Liver (tissue), 9 donors: Measurements from ENCODE around the gene NTM. TPM values are rescaled to one million over a fixed set of nuclear protein-coding genes. Genes with fewer than 3 reads are reported as not detected.

Experiments
- DNase-seq: peaks from one replicate; pipeline ENCODE4 v3.0.0-alpha.2; 2017; ENCODE audit warnings: low spot score
- H3K27ac ChIP-seq, 2 donors: one replicate each; pipeline ENCODE4 v1.7.0; 2013; ENCODE audit warnings: inconsistent platforms in 2 of 2, low read length in 2 of 2, control low read depth in 1 of 2, low read depth in 1 of 2, mild to moderate bottlenecking in 1 of 2
- H3K27me3 ChIP-seq, 4 donors: one replicate each; pipeline versions ENCODE4 v1.6.1 to v1.7.0; 2013; ENCODE audit warnings: low read length in 3 of 4, inconsistent platforms in 1 of 4, mild to moderate bottlenecking in 1 of 4, moderate library complexity in 1 of 4; ENCODE audit not compliant: control insufficient read depth in 4 of 4, insufficient read depth in 4 of 4
- H3K36me3 ChIP-seq, 4 donors: one replicate each; pipeline versions ENCODE4 v1.6.1 to v1.7.0; 2013; ENCODE audit warnings: low read length in 3 of 4, mild to moderate bottlenecking in 3 of 4, low read depth in 1 of 4, moderate library complexity in 1 of 4; ENCODE audit not compliant: control insufficient read depth in 4 of 4, insufficient read depth in 3 of 4
- H3K4me1 ChIP-seq, 4 donors: one replicate each; pipeline versions ENCODE4 v1.6.1 to v1.7.0; 2013; ENCODE audit warnings: low read length in 3 of 4, mild to moderate bottlenecking in 3 of 4, moderate library complexity in 1 of 4; ENCODE audit not compliant: control insufficient read depth in 4 of 4, insufficient read depth in 4 of 4
- H3K4me3 ChIP-seq, 3 donors: one replicate each; pipeline versions ENCODE4 v1.6.1 to v1.7.0; 2013; ENCODE audit warnings: low read length in 3 of 3, control low read depth in 1 of 3, low read depth in 1 of 3, mild to moderate bottlenecking in 1 of 3
- H3K9ac ChIP-seq, 2 donors: one replicate each; pipeline ENCODE4 v1.7.0; 2013; ENCODE audit warnings: low read length in 2 of 2, mild to moderate bottlenecking in 2 of 2, moderate library complexity in 2 of 2, control low read depth in 1 of 2, low read depth in 1 of 2
- H3K9me3 ChIP-seq, 4 donors: one replicate each; pipeline versions ENCODE4 v1.6.1 to v1.7.0; 2013; ENCODE audit warnings: low read length in 3 of 4; ENCODE audit not compliant: control insufficient read depth in 4 of 4
- EGR1 ChIP-seq, 2 donors: IDR thresholded peaks; 2 replicates each; pipeline ENCODE4 v1.6.1; 2016 to 2018; ENCODE audit warnings: antibody characterized with exemption in 2 of 2, low read depth in 2 of 2
- FOXA1 ChIP-seq: IDR thresholded peaks from 2 replicates; pipeline ENCODE4 v1.6.1; 2016; ENCODE audit warnings: antibody characterized with exemption
- FOXA2 ChIP-seq: IDR thresholded peaks from 2 replicates; pipeline ENCODE4 v1.6.1; 2016; ENCODE audit warnings: antibody characterized with exemption
- GABPA ChIP-seq, 2 donors: IDR thresholded peaks in 1 of 2; conservative IDR thresholded peaks in 1 of 2; 2 replicates each; pipeline ENCODE4 v1.6.1; 2016; ENCODE audit warnings: antibody characterized with exemption in 2 of 2, mild to moderate bottlenecking in 1 of 2, moderate library complexity in 1 of 2
- HNF4A ChIP-seq, 2 donors: conservative IDR thresholded peaks; 2 replicates each; pipeline ENCODE4 v1.6.1; 2016; ENCODE audit warnings: antibody characterized with exemption in 2 of 2, mild to moderate bottlenecking in 2 of 2
- HNF4G ChIP-seq: IDR thresholded peaks from 2 replicates; pipeline ENCODE4 v1.6.1; 2016; ENCODE audit warnings: antibody characterized with exemption
- JUND ChIP-seq, 2 donors: IDR thresholded peaks; 2 replicates each; pipeline ENCODE4 v1.6.1; 2016; ENCODE audit warnings: antibody characterized with exemption in 2 of 2
- MAX ChIP-seq: IDR thresholded peaks from 2 replicates; pipeline ENCODE4 v1.6.1; 2016; ENCODE audit warnings: antibody characterized with exemption
- RAD21 ChIP-seq, 2 donors: IDR thresholded peaks; 2 replicates each; pipeline ENCODE4 v1.6.1; 2016; ENCODE audit warnings: antibody characterized with exemption in 2 of 2, mild to moderate bottlenecking in 2 of 2
- REST ChIP-seq: IDR thresholded peaks from 2 replicates; pipeline ENCODE4 v1.6.1; 2016; ENCODE audit warnings: antibody characterized with exemption, mild to moderate bottlenecking
- RXRA ChIP-seq, 2 donors: IDR thresholded peaks; 2 replicates each; pipeline ENCODE4 v1.6.1; 2017 to 2018; ENCODE audit warnings: antibody characterized with exemption in 2 of 2, mild to moderate bottlenecking in 1 of 2
- SP1 ChIP-seq: IDR thresholded peaks from 2 replicates; pipeline ENCODE4 v1.6.1; 2018; ENCODE audit warnings: antibody characterized with exemption, mild to moderate bottlenecking
- YY1 ChIP-seq: IDR thresholded peaks from 2 replicates; pipeline ENCODE4 v1.6.1; 2016; ENCODE audit warnings: antibody characterized with exemption, mild to moderate bottlenecking
- WGBS: extraction: QIAGEN DNeasy Blood & Tissue Kit; methylation state at CpG from one replicate; pipeline ENCODE4 v1.1.7; 2013; 5-methylcytosine and 5-hydroxymethylcytosine counted together
- polyA plus RNA-seq, 2 donors: library from polyadenylated mRNA; stranded (reverse) in 1 of 2; unstranded in 1 of 2; fragments of 200-250 nt in 1 of 2; fragments of >200 nt in 1 of 2; fragmentation: Nextera tagmentation in 1 of 2; extraction: Ambion mirVana in 1 of 2; gene quantifications; one replicate each; pipeline versions ENCODE4 v1.2.1 to v1.2.3, GENCODE V29; 2013 to 2015
- total RNA-seq, 2 donors: library from RNA; depleted of rRNA; stranded (reverse); fragments of >200 nt; gene quantifications; one replicate each; pipeline ENCODE4 v1.2.3, GENCODE V29; 2014
- TF ChIP-seq, protein P1 (sequence below): IDR thresholded peaks from 2 replicates; pipeline ENCODE4 v1.6.1; 2016; ENCODE audit warnings: antibody characterized with exemption
- TF ChIP-seq, protein P2 (sequence below): IDR thresholded peaks from 2 replicates; pipeline ENCODE4 v1.6.1; 2016; ENCODE audit warnings: antibody characterized with exemption
- TF ChIP-seq, protein P3 (sequence below): fragments of 150-350 bp; IDR thresholded peaks from 2 replicates; pipeline ENCODE4 v1.5.1; 2017; ENCODE audit warnings: improper control_type of control experiment, low read depth, low read length; ENCODE audit not compliant: missing input control
- donor health status: healthy.
- donor health status: healthy.
- donor health status: healthy.
- donor health status: healthy.
- donor health status: healthy.

The NTM gene
- total and polyA plus RNA-seq, 4 donors: 0.08 to 1.1 (median 0.08) TPM; not detected in 1

- Histone ChIP-seq H3K4me1 (no peaks in the 10 kb centered on the region), H3K36me3 (no peaks in the 10 kb centered on the region), H3K9ac (no peak overlapping the region), H3K4me3 (no peak overlapping the region), H3K27me3 (peaks cover 0 to 3% (median 0%) of the 10 kb centered on the region in 4 donors), H3K9me3 (no peaks in the 10 kb centered on the region), H3K27ac (no peak overlapping the region)
- no peak for TF ChIP-seq FOXA1
- TF ChIP-seq RAD21 (IDR thresholded peaks at IDR 0.05): no peak
- TF ChIP-seq YY1: no peak
- no peak for TF ChIP-seq EGR1 (IDR thresholded peaks at IDR 0.05; ENCODE audit: low read depth in 2 of 2)
- TF ChIP-seq JUND (IDR thresholded peaks at IDR 0.05): no peak
- TF ChIP-seq, protein P1, sequence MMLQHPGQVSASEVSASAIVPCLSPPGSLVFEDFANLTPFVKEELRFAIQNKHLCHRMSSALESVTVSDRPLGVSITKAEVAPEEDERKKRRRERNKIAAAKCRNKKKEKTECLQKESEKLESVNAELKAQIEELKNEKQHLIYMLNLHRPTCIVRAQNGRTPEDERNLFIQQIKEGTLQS: no peak
- WGBS: 78% methylated on average over 8 of the region's 8 CpGs
- no peak for DNase-seq
Measured at GRCh38 chr11:132024587-132025295, 654.3 kb downstream of the NTM start.

DNA sequence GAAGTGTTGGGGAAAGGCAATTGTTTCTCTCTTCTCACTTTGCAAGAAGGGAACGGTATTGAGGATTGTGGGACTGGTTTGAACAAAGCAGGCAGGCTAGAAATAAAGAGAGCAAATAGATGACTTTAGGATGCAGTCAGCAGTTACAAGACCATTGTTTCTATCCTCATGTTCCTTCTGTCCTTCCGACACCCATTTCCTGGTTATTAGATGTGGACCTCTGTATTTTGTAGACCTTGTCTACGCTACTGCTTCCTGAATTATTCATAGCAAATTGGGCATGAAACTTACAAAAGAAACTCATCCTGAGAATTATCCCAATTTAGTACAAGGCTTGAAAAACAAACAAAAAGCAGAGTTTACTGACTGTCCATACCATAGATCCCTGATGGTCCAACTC is 656.3 kb downstream of the NTM start:
- Histone ChIP-seq H3K27me3 (peaks cover 0 to 3% (median 0%) of the 10 kb centered on the region in 4 donors), H3K27ac (no peak overlapping the region), H3K9me3 (no peaks in the 10 kb centered on the region), H3K9ac (no peak overlapping the region), H3K4me3 (no peak overlapping the region), H3K36me3 (no peaks in the 10 kb centered on the region), H3K4me1 (no peaks in the 10 kb centered on the region)
- WGBS: 71% methylated on average over 3 of the region's 3 CpGs
- DNase-seq: no peak
- TF ChIP-seq MAX (no peak), FOXA2 (no peak), FOXA1 (no peak), EGR1 (IDR thresholded peaks at IDR 0.05; ENCODE audit: low read depth in 2 of 2) (no peak), GABPA (IDR thresholded peaks at IDR 0.05 in 1 of 2, conservative IDR thresholded peaks at IDR 0.05 in 1 of 2) (no peak), RXRA (IDR thresholded peaks at IDR 0.05) (no peak)
- TF ChIP-seq, protein P1: no peak

DNA sequence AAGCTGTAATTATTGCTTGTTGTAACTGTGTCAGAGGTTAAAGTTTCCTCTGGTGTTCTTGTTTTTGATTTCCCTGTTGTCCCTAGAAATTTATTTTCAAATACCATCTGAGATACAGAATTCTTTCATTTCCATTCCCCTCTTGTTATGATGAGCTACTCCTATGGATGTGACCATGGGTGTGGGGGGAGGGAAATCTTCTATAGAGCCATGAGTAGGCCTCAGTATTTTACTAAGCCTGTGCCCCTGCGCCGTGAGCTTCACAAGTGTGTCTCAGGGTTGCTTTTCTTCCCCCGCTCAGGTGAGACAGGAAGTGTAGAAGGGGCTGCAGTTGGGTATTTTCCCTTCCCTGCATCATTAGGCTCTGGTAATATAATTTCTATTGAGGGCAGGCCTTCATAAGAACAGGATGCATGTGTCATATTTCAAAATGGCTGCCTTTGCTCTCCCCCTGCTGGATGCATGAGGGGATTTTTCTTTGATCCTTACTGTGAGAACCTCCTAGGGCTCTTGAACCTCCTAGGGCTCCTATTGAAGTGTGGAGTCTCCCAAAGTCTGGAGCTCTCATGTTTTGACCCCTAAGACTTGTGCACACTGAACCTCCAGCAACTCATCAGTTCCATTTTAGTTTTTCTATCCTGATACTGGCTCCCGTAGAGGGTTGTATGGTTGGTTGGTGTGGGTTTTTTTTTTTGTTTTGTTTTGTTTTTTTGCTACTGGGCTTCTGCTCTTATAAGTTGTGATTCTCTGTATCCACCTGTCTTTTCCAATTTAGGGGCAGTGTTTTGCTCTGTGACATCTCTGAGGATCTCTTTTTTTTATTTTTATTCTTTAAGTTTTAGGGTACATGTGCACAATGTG is 658.2 kb downstream of the NTM start:
- WGBS: 87% methylated on average over 4 of the region's 4 CpGs
- Histone ChIP-seq H3K27ac (no peak overlapping the region), H3K27me3 (no peaks in the 10 kb centered on the region), H3K4me1 (no peaks in the 10 kb centered on the region), H3K36me3 (no peaks in the 10 kb centered on the region), H3K9ac (no peak overlapping the region), H3K4me3 (no peak overlapping the region), H3K9me3 (no peaks in the 10 kb centered on the region)
- no peak for DNase-seq
- TF ChIP-seq EGR1 (IDR thresholded peaks at IDR 0.05; ENCODE audit: low read depth in 2 of 2) (no peak), HNF4A (conservative IDR thresholded peaks at IDR 0.05) (no peak), HNF4G (no peak), RAD21 (IDR thresholded peaks at IDR 0.05) (peak in 1 of 2 donors; percentile 65), REST (no peak), FOXA2 (no peak), YY1 (peak; percentile 18), SP1 (no peak), FOXA1 (no peak)
- TF ChIP-seq, protein P2, sequence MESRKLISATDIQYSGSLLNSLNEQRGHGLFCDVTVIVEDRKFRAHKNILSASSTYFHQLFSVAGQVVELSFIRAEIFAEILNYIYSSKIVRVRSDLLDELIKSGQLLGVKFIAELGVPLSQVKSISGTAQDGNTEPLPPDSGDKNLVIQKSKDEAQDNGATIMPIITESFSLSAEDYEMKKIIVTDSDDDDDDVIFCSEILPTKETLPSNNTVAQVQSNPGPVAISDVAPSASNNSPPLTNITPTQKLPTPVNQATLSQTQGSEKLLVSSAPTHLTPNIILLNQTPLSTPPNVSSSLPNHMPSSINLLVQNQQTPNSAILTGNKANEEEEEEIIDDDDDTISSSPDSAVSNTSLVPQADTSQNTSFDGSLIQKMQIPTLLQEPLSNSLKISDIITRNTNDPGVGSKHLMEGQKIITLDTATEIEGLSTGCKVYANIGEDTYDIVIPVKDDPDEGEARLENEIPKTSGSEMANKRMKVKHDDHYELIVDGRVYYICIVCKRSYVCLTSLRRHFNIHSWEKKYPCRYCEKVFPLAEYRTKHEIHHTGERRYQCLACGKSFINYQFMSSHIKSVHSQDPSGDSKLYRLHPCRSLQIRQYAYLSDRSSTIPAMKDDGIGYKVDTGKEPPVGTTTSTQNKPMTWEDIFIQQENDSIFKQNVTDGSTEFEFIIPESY: no peak
- TF ChIP-seq, protein P1: no peak
- TF ChIP-seq, protein P3, sequence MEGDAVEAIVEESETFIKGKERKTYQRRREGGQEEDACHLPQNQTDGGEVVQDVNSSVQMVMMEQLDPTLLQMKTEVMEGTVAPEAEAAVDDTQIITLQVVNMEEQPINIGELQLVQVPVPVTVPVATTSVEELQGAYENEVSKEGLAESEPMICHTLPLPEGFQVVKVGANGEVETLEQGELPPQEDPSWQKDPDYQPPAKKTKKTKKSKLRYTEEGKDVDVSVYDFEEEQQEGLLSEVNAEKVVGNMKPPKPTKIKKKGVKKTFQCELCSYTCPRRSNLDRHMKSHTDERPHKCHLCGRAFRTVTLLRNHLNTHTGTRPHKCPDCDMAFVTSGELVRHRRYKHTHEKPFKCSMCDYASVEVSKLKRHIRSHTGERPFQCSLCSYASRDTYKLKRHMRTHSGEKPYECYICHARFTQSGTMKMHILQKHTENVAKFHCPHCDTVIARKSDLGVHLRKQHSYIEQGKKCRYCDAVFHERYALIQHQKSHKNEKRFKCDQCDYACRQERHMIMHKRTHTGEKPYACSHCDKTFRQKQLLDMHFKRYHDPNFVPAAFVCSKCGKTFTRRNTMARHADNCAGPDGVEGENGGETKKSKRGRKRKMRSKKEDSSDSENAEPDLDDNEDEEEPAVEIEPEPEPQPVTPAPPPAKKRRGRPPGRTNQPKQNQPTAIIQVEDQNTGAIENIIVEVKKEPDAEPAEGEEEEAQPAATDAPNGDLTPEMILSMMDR: peak; percentile 24
